CD4-positive, alpha-beta memory T cell (primary cell): ENCODE measurements around the gene CFC1B. TPM values are rescaled to one million over a fixed set of nuclear protein-coding genes. Genes with fewer than 3 reads are reported as not detected.
"Not testable (repeated sequence)": the region's sequence is repeated elsewhere in the genome, so short reads cannot be mapped to it uniquely, and the experiment has no call there.

Experiments used
- CTCF ChIA-PET: fragments of 350-600 bp; sonication (Branson Sonifier 250); formaldehyde crosslinking; loops from one replicate; lab custom pipeline; 2021; ENCODE audit warnings: inconsistent platforms; ENCODE audit not compliant: partially characterized antibody; lab: Charles Lee
- POLR2A ChIA-PET: fragments of 350-600 bp; sonication (Branson Sonifier 250); formaldehyde crosslinking; loops from one replicate; lab custom pipeline; 2021; ENCODE audit not compliant: partially characterized antibody; lab: Charles Lee
- DNase-seq, 5 donors: peaks; one replicate each; pipeline versions ENCODE4 v3.0.0 to v3.0.0-alpha.2; 2020 to 2022; ENCODE audit warnings: mixed read lengths in 1 of 5
- H3K27ac ChIP-seq: one replicate; pipeline ENCODE4 v1.7.0; 2013; ENCODE audit warnings: low read depth, low read length
- H3K27me3 ChIP-seq: 2 replicates; pipeline ENCODE4 v1.7.0; 2013; ENCODE audit warnings: mild to moderate bottlenecking, low read length, moderate library complexity; ENCODE audit not compliant: insufficient read depth
- H3K36me3 ChIP-seq: 2 replicates; pipeline ENCODE4 v1.7.0; 2013; ENCODE audit warnings: mild to moderate bottlenecking, low read length, moderate library complexity; ENCODE audit not compliant: insufficient read depth
- H3K4me1 ChIP-seq: 2 replicates; pipeline ENCODE4 v1.7.0; 2013; ENCODE audit warnings: mild to moderate bottlenecking, low read length, moderate library complexity; ENCODE audit not compliant: insufficient read depth
- H3K4me3 ChIP-seq, 2 donors: one replicate each; pipeline ENCODE4 v1.7.0; 2013; ENCODE audit warnings: low read length in 2 of 2, mild to moderate bottlenecking in 1 of 2
- H3K9me3 ChIP-seq, 2 donors: one replicate each; pipeline ENCODE4 v1.7.0; 2013; ENCODE audit warnings: low read length in 2 of 2, control low read depth in 1 of 2; ENCODE audit not compliant: control insufficient read depth in 1 of 2
- H3K27ac Mint-ChIP-seq, 7 donors: one replicate each; pipeline ENCODE4 v1.8.0; 2020 to 2021; ENCODE audit warnings: mixed read lengths in 7 of 7, mild to moderate bottlenecking in 6 of 7, inconsistent platforms in 3 of 7, moderate library complexity in 3 of 7
- H3K27me3 Mint-ChIP-seq, 2 donors: one replicate each; pipeline ENCODE4 v1.8.0; 2020 to 2021; ENCODE audit warnings: mixed read lengths in 2 of 2
- H3K36me3 Mint-ChIP-seq, 2 donors: one replicate each; pipeline ENCODE4 v1.8.0; 2020 to 2021; ENCODE audit warnings: mixed read lengths in 2 of 2, inconsistent platforms in 1 of 2, mild to moderate bottlenecking in 1 of 2
- H3K4me1 Mint-ChIP-seq, 4 donors: one replicate each; pipeline ENCODE4 v1.8.0; 2020 to 2021; ENCODE audit warnings: mixed read lengths in 4 of 4, mild to moderate bottlenecking in 1 of 4
- H3K4me3 Mint-ChIP-seq, 8 donors: one replicate each; pipeline ENCODE4 v1.8.0; 2020 to 2021; ENCODE audit warnings: mixed read lengths in 8 of 8, mild to moderate bottlenecking in 7 of 8, moderate library complexity in 6 of 8, inconsistent platforms in 3 of 8
- H3K9me3 Mint-ChIP-seq, 8 donors: one replicate each; pipeline ENCODE4 v1.8.0; 2020 to 2021; ENCODE audit warnings: mixed read lengths in 8 of 8, mild to moderate bottlenecking in 5 of 8, inconsistent platforms in 3 of 8, moderate library complexity in 1 of 8
- intact Hi-C: fragments of 100-400 bp; cut with micrococcal nuclease; formaldehyde crosslinking; loops from one replicate; pipeline ENCODE4 v1.15.1; 2023
- polyA plus RNA-seq, 2 donors: library from polyadenylated mRNA; unstranded; fragments of 300-500 nt; fragmentation: Illumina TruSeq; gene quantifications; one replicate each; pipeline ENCODE4 v1.2.3, GENCODE V29; 2021
- total RNA-seq, 2 experiments: library from RNA; stranded (reverse); gene quantifications; one replicate each; pipeline ENCODE4 v1.2.3, GENCODE V29; 2021

The CFC1B gene
- total and polyA plus RNA-seq, 4 experiments from 2014 or later = not detected

GRCh38 chr2:130543785-130544528 is 22.9 kb downstream of the CFC1B start:
- H3K36me3 Mint-ChIP-seq, H3K9me3 ChIP-seq, H3K4me3 ChIP-seq, H3K36me3 ChIP-seq, CTCF ChIA-PET, H3K9me3 Mint-ChIP-seq, H3K27me3 Mint-ChIP-seq, H3K4me3 Mint-ChIP-seq, H3K4me1 ChIP-seq, H3K27ac Mint-ChIP-seq, H3K27ac ChIP-seq, H3K27me3 ChIP-seq, POLR2A ChIA-PET, intact Hi-C loops, H3K4me1 Mint-ChIP-seq, DNase-seq: not testable (repeated sequence)

- H3K4me3 Mint-ChIP-seq, intact Hi-C loops, H3K27me3 Mint-ChIP-seq, H3K27ac Mint-ChIP-seq, CTCF ChIA-PET, H3K9me3 ChIP-seq, H3K4me1 Mint-ChIP-seq, H3K36me3 ChIP-seq, H3K4me1 ChIP-seq, POLR2A ChIA-PET, H3K9me3 Mint-ChIP-seq, H3K27ac ChIP-seq, H3K36me3 Mint-ChIP-seq, DNase-seq, H3K27me3 ChIP-seq, H3K4me3 ChIP-seq: not testable (repeated sequence)
Measured at GRCh38 chr2:130544978-130545377, 24.0 kb downstream of the CFC1B start.

- H3K4me3 Mint-ChIP-seq, H3K27me3 ChIP-seq, DNase-seq, H3K4me1 ChIP-seq, H3K4me1 Mint-ChIP-seq, H3K27me3 Mint-ChIP-seq, H3K4me3 ChIP-seq, POLR2A ChIA-PET, H3K27ac ChIP-seq, CTCF ChIA-PET, H3K9me3 Mint-ChIP-seq, intact Hi-C loops, H3K36me3 ChIP-seq, H3K27ac Mint-ChIP-seq, H3K36me3 Mint-ChIP-seq, H3K9me3 ChIP-seq: not testable (repeated sequence)
Measured at GRCh38 chr2:130548418-130548817, 27.4 kb downstream of the CFC1B start.

GRCh38 chr2:130549475-130549874 is 28.5 kb downstream of the CFC1B start:
- H3K27me3 ChIP-seq, H3K4me1 Mint-ChIP-seq, CTCF ChIA-PET, POLR2A ChIA-PET, H3K4me3 ChIP-seq, H3K9me3 Mint-ChIP-seq, H3K27me3 Mint-ChIP-seq, H3K36me3 Mint-ChIP-seq, H3K9me3 ChIP-seq, H3K27ac Mint-ChIP-seq, H3K36me3 ChIP-seq, H3K4me3 Mint-ChIP-seq, intact Hi-C loops, H3K4me1 ChIP-seq, H3K27ac ChIP-seq, DNase-seq: not testable (repeated sequence)

- H3K27ac ChIP-seq, CTCF ChIA-PET, H3K36me3 Mint-ChIP-seq, H3K9me3 ChIP-seq, H3K4me1 Mint-ChIP-seq, H3K4me1 ChIP-seq, H3K27ac Mint-ChIP-seq, H3K27me3 ChIP-seq, H3K9me3 Mint-ChIP-seq, intact Hi-C loops, H3K27me3 Mint-ChIP-seq, H3K4me3 ChIP-seq, H3K4me3 Mint-ChIP-seq, DNase-seq, POLR2A ChIA-PET, H3K36me3 ChIP-seq: not testable (repeated sequence)
Measured at GRCh38 chr2:130554178-130554577, 33.2 kb downstream of the CFC1B start.

- DNase-seq, H3K27me3 Mint-ChIP-seq, H3K27ac Mint-ChIP-seq, H3K4me3 Mint-ChIP-seq, H3K4me3 ChIP-seq, intact Hi-C loops, H3K4me1 Mint-ChIP-seq, H3K27me3 ChIP-seq, H3K9me3 ChIP-seq, H3K36me3 Mint-ChIP-seq, H3K9me3 Mint-ChIP-seq, H3K27ac ChIP-seq, CTCF ChIA-PET, POLR2A ChIA-PET, H3K36me3 ChIP-seq, H3K4me1 ChIP-seq: not testable (repeated sequence)
Measured at GRCh38 chr2:130556441-130556840, 35.4 kb downstream of the CFC1B start.

- H3K4me3 ChIP-seq, H3K4me1 ChIP-seq, H3K27me3 Mint-ChIP-seq, H3K27me3 ChIP-seq, intact Hi-C loops, H3K36me3 ChIP-seq, H3K27ac ChIP-seq, H3K4me1 Mint-ChIP-seq, POLR2A ChIA-PET, H3K9me3 Mint-ChIP-seq, H3K9me3 ChIP-seq, DNase-seq, H3K27ac Mint-ChIP-seq, CTCF ChIA-PET, H3K4me3 Mint-ChIP-seq, H3K36me3 Mint-ChIP-seq: not testable (repeated sequence)
Measured at GRCh38 chr2:130566165-130566564, 45.1 kb downstream of the CFC1B start.

GRCh38 chr2:130571929-130572328 is 50.9 kb downstream of the CFC1B start:
- H3K27ac ChIP-seq, H3K36me3 ChIP-seq, H3K4me3 Mint-ChIP-seq, H3K9me3 Mint-ChIP-seq, H3K4me3 ChIP-seq, POLR2A ChIA-PET, DNase-seq, H3K27ac Mint-ChIP-seq, H3K27me3 ChIP-seq, H3K36me3 Mint-ChIP-seq, CTCF ChIA-PET, H3K9me3 ChIP-seq, intact Hi-C loops, H3K27me3 Mint-ChIP-seq, H3K4me1 ChIP-seq, H3K4me1 Mint-ChIP-seq: not testable (repeated sequence)
